Right atrium auricular region (tissue), 2 donors: ENCODE measurements around the gene PNRC1. TPM values are rescaled to one million over a fixed set of nuclear protein-coding genes. Genes with fewer than 3 reads are reported as not detected.

Source experiments
- DNase-seq: peaks from one replicate; pipeline ENCODE4 v3.0.0-alpha.2; 2019; ENCODE audit warnings: low spot score
- H3K27ac ChIP-seq, 2 donors: fragments of 200-600 bp; sonication (generic); 1 replicate in 1 of 2; 2 replicates in 1 of 2; pipeline ENCODE4 v1.5.1; 2016 to 2019
- H3K27me3 ChIP-seq, 2 donors: fragments of 200-600 bp; sonication (generic); one replicate each; pipeline versions ENCODE4 v1.5.1 to v1.6.0; 2017 to 2019
- H3K36me3 ChIP-seq: fragments of 200-600 bp; sonication (generic); one replicate; pipeline ENCODE4 v1.5.1; 2016
- H3K4me1 ChIP-seq, 2 donors: fragments of 200-600 bp; sonication (generic); one replicate each; pipeline versions ENCODE4 v1.5.1 to v1.6.0; 2017 to 2019
- H3K4me3 ChIP-seq, 2 donors: fragments of 200-600 bp; sonication (generic); 1 replicate in 1 of 2; 2 replicates in 1 of 2; pipeline ENCODE4 v1.5.1; 2017 to 2019; ENCODE audit warnings: mild to moderate bottlenecking in 1 of 2, moderate library complexity in 1 of 2
- H3K9me3 ChIP-seq, 2 donors: fragments of 200-600 bp; sonication (generic); one replicate each; pipeline ENCODE4 v1.5.1; 2019
- total RNA-seq, 2 donors: library from RNA; depleted of rRNA; stranded (reverse); fragments of >200 nt; gene quantifications; one replicate each; pipeline ENCODE4 v1.1.0, GENCODE V29; 2016
- TF ChIP-seq, protein P1 (sequence below), 2 donors: fragments of 200-600 bp; sonication (generic); IDR thresholded peaks; one replicate each; pipeline ENCODE4 v1.5.1; 2019; ENCODE audit warnings: antibody characterized with exemption in 2 of 2

PNRC1 gene
- total RNA-seq, 2 donors from 2014 or later = 180 to 201 TPM

DNA sequence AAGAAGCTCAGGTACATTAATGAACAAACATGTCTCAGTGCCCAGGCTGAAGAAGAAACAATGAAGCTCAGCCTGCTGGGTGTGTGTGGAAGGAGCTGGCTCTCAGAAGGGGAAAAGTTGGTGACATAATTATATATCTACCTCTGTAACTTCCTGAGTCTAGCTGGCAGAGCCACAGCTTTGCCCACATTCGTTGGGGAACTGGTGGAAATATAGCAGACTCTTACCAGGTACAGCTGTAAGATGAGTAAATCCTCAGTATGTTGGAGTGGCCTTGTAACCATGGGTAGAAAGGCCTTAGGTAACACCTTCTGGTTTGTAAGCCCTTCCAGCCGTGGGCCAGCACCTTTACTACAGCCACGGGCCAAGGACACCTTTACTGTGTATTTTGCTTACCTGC, 29.9 kb upstream of the PNRC1 start:
- Histone ChIP-seq H3K9me3 (no peaks in the 10 kb centered on the region), H3K27ac (no peak overlapping the region), H3K36me3 (no peaks in the 10 kb centered on the region), H3K4me1 (peaks cover 0 to 12% of the 10 kb centered on the region in 2 donors), H3K4me3 (no peak overlapping the region), H3K27me3 (no peaks in the 10 kb centered on the region)
- TF ChIP-seq, protein P1, sequence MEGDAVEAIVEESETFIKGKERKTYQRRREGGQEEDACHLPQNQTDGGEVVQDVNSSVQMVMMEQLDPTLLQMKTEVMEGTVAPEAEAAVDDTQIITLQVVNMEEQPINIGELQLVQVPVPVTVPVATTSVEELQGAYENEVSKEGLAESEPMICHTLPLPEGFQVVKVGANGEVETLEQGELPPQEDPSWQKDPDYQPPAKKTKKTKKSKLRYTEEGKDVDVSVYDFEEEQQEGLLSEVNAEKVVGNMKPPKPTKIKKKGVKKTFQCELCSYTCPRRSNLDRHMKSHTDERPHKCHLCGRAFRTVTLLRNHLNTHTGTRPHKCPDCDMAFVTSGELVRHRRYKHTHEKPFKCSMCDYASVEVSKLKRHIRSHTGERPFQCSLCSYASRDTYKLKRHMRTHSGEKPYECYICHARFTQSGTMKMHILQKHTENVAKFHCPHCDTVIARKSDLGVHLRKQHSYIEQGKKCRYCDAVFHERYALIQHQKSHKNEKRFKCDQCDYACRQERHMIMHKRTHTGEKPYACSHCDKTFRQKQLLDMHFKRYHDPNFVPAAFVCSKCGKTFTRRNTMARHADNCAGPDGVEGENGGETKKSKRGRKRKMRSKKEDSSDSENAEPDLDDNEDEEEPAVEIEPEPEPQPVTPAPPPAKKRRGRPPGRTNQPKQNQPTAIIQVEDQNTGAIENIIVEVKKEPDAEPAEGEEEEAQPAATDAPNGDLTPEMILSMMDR (IDR thresholded peaks at IDR 0.05) = no peak
- peak; percentile 51 for DNase-seq

DNA sequence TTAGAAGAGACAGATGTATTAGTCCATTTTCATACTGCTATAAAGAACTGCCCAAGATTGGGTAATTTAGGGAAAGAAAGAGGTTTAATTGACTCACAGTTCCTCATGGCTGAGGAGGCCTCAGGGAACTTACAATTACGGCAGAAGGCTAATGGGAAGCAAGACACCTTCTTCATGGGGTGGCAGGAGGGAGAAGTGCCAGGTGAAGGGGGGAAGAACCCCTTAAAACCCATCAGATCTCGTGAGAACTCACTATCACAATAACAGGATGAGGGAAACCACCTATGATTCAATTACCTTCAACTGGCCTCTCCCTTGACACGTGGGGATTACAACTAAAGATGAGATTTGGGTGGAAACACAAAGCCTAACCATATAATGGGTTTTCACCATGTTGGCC, 28.9 kb upstream of the PNRC1 start:
- no peak overlapping the region for H3K27ac ChIP-seq
- no peaks in the 10 kb centered on the region for H3K27me3 ChIP-seq
- no peaks in the 10 kb centered on the region for H3K9me3 ChIP-seq
- H3K36me3 ChIP-seq = no peaks in the 10 kb centered on the region
- DNase-seq = no peak
- no peak overlapping the region for H3K4me3 ChIP-seq
- peaks cover 0 to 12% of the 10 kb centered on the region in 2 donors for H3K4me1 ChIP-seq
- TF ChIP-seq, protein P1 (IDR thresholded peaks at IDR 0.05) = no peak

- Histone ChIP-seq H3K27ac (no peak overlapping the region), H3K36me3 (no peaks in the 10 kb centered on the region), H3K4me3 (no peak overlapping the region), H3K4me1 (peaks cover 0 to 12% of the 10 kb centered on the region in 2 donors), H3K9me3 (no peaks in the 10 kb centered on the region), H3K27me3 (no peaks in the 10 kb centered on the region)
- TF ChIP-seq, protein P1 (IDR thresholded peaks at IDR 0.05) = no peak
- no peak for DNase-seq
Measured at GRCh38 chr6:89054208-89054607, 26.3 kb upstream of the PNRC1 start.

DNA sequence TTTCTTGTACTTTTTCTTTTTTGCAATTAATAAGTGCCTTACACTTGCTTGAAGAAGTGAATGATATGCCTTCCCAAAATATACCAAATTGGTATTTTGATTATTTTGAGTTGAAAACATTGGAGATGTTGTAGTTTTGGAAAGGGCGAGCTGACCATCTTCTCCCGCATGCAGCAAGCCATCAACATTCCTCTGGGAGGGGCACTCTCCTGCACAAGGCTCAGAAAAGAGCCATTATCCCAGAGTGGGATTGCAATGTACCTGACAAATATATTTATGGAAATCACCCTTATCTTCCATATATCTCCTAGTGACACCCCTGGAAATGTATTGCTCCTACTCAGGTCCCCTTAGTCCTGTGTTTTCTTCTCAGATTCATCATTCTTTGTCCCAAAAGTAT, 22.8 kb upstream of the PNRC1 start:
- TF ChIP-seq, protein P1 (IDR thresholded peaks at IDR 0.05) = no peak
- H3K4me3 ChIP-seq = no peak overlapping the region
- DNase-seq = no peak
- H3K27me3 ChIP-seq = no peaks in the 10 kb centered on the region
- no peaks in the 10 kb centered on the region for H3K36me3 ChIP-seq
- H3K9me3 ChIP-seq = no peaks in the 10 kb centered on the region
- H3K27ac ChIP-seq = no peak overlapping the region
- no peaks in the 10 kb centered on the region for H3K4me1 ChIP-seq

DNA sequence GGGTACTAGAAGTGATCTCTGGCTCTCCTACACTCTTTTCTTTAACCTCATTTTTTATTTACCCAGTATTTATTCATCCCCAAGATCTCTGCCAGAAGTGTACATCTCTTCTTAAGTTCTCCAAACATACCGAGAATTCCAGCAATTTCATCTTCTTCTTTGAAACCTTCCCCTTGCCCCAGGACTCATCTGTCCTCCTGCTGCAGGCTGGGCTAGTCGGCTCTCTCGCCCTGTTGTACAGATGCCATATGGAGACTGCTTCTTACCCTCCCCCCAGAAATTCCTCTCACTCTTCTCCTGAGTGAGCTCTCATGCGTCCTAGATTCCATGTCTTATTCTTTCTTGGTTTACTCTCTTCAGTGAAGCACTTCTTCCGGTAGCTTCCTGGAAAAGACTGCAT, 21.9 kb upstream of the PNRC1 start:
- H3K27ac ChIP-seq = no peak overlapping the region
- H3K4me3 ChIP-seq = no peak overlapping the region
- no peak for DNase-seq
- no peaks in the 10 kb centered on the region for H3K4me1 ChIP-seq
- TF ChIP-seq, protein P1 (IDR thresholded peaks at IDR 0.05) = no peak
- H3K9me3 ChIP-seq = no peaks in the 10 kb centered on the region
- no peaks in the 10 kb centered on the region for H3K36me3 ChIP-seq
- no peaks in the 10 kb centered on the region for H3K27me3 ChIP-seq

- H3K27me3 ChIP-seq = no peaks in the 10 kb centered on the region
- H3K4me1 ChIP-seq = no peaks in the 10 kb centered on the region
- no peak for DNase-seq
- TF ChIP-seq, protein P1 (IDR thresholded peaks at IDR 0.05) = no peak
- no peak overlapping the region for H3K4me3 ChIP-seq
- no peak overlapping the region for H3K27ac ChIP-seq
- no peaks in the 10 kb centered on the region for H3K36me3 ChIP-seq
- H3K9me3 ChIP-seq = no peaks in the 10 kb centered on the region
Measured at GRCh38 chr6:89059227-89059626, 21.3 kb upstream of the PNRC1 start.
